ENCODE measurements around the gene HYAL3. TPM values are rescaled to one million over a fixed set of nuclear protein-coding genes. Genes with fewer than 3 reads are reported as not detected.

The HYAL3 gene
- total and polyA plus RNA-seq, 2 experiments from 2014 or later: 7.6 to 9.6 TPM

GRCh38 chr3:50269977-50270413 lies 29.2 kb downstream of the HYAL3 start:
- in situ Hi-C loops (cut with MboI): loop anchor here (5.0 kb wide), 1 partner anchor 73 kb away; no protein-coding TSS in a partner anchor
- peak; percentile 90 for DNase-seq
- Histone ChIP-seq H3K9me2 (ENCODE audit: insufficient read depth) (no peaks in the 10 kb centered on the region), H4K20me1 (ENCODE audit: insufficient read depth) (no peaks in the 10 kb centered on the region), H3K4me3 (no peak overlapping the region), H3K27me3 (replicated peaks; ENCODE audit: insufficient read depth) (no peaks in the 10 kb centered on the region), H3K9ac (peak overlapping the region; percentile 43; the same call in 1 of the 2 replicates), H3K27ac (no peak overlapping the region), H3K36me3 (ENCODE audit: low read depth) (no peaks in the 10 kb centered on the region), H3K4me1 (ENCODE audit: insufficient read depth) (peaks cover 31% of the 10 kb centered on the region), H3K4me2 (ENCODE audit: unreplicated experiment) (peak overlapping the region; percentile 58), H3K9me3 (ENCODE audit: low read depth) (no peaks in the 10 kb centered on the region), H2AFZ (no peak overlapping the region), H3K79me2 (ENCODE audit: insufficient read depth) (no peaks in the 10 kb centered on the region), H3F3A (ENCODE audit: insufficient read depth) (peaks cover 13% of the 10 kb centered on the region; the same call in 1 of the 2 replicates)
- 60 to 65% methylated on average over 8 of the region's 8 CpGs for WGBS, 2 experiments (ENCODE audit: low coverage in 1 of 2, low lambda C conversion rate in 2 of 2, missing lambda C conversion rate in 2 of 2)
- TF ChIP-seq EZH2phosphoT487 (IDR thresholded peaks at IDR 0.05; ENCODE audit: insufficient read depth, low read depth) (no peak), EZH2 (IDR thresholded peaks at IDR 0.05; ENCODE audit: insufficient read depth, poor library complexity, severe bottlenecking) (no peak)

- H3K79me2 ChIP-seq (ENCODE audit: insufficient read depth): no peaks in the 10 kb centered on the region
- peak overlapping the region; percentile 36; the same call in 1 of the 2 replicates for H3K9ac ChIP-seq
- H3K9me3 ChIP-seq (ENCODE audit: low read depth): no peaks in the 10 kb centered on the region
- H3K4me2 ChIP-seq (ENCODE audit: unreplicated experiment): peak overlapping the region; percentile 58
- peaks cover 13% of the 10 kb centered on the region; the same call in 1 of the 2 replicates for H3F3A ChIP-seq (ENCODE audit: insufficient read depth)
- no peaks in the 10 kb centered on the region for H3K27me3 ChIP-seq (replicated peaks; ENCODE audit: insufficient read depth)
- 44 to 51% methylated on average over 4 of the region's 4 CpGs for WGBS, 2 experiments (ENCODE audit: low coverage in 1 of 2, low lambda C conversion rate in 2 of 2, missing lambda C conversion rate in 2 of 2)
- H3K27ac ChIP-seq: no peak overlapping the region; the same call in 1 of the 2 replicates
- no peaks in the 10 kb centered on the region for H4K20me1 ChIP-seq (ENCODE audit: insufficient read depth)
- H3K4me1 ChIP-seq (ENCODE audit: insufficient read depth): peaks cover 36% of the 10 kb centered on the region
- H3K9me2 ChIP-seq (ENCODE audit: insufficient read depth): no peaks in the 10 kb centered on the region
- in situ Hi-C loops (cut with MboI): no loop called here
- no peaks in the 10 kb centered on the region for H3K36me3 ChIP-seq (ENCODE audit: low read depth)
- H2AFZ ChIP-seq: no peak overlapping the region
- TF ChIP-seq EZH2 (IDR thresholded peaks at IDR 0.05; ENCODE audit: insufficient read depth, poor library complexity, severe bottlenecking) (no peak), EZH2phosphoT487 (IDR thresholded peaks at IDR 0.05; ENCODE audit: insufficient read depth, low read depth) (no peak)
- no peak for DNase-seq
- H3K4me3 ChIP-seq: peak overlapping the region; percentile 43; the same call in 1 of the 2 replicates
Measured at GRCh38 chr3:50269460-50269859, 29.7 kb downstream of the HYAL3 start.

GRCh38 chr3:50268703-50269451 lies 30.3 kb downstream of the HYAL3 start, which contains the start of gene SEMA3B:
Gene SEMA3B (plus strand): TSS chr3:50269147. CDS start chr3:50269241, 94 bp downstream.
- peak; percentile 74 for DNase-seq
- Histone ChIP-seq H3K79me2 (ENCODE audit: insufficient read depth) (no peaks in the 10 kb centered on the region), H3K27me3 (replicated peaks; ENCODE audit: insufficient read depth) (no peaks in the 10 kb centered on the region), H3K4me3 (peak within 1 kb of the TSS; percentile 43; the same call in 1 of the 2 replicates), H4K20me1 (ENCODE audit: insufficient read depth) (no peaks in the 10 kb centered on the region), H3K9ac (peak within 1 kb of the TSS; percentile 36; the same call in 1 of the 2 replicates), H3F3A (ENCODE audit: insufficient read depth) (peaks cover 13% of the 10 kb centered on the region; the same call in 1 of the 2 replicates), H3K9me2 (ENCODE audit: insufficient read depth) (no peaks in the 10 kb centered on the region), H3K4me2 (ENCODE audit: unreplicated experiment) (peak within 1 kb of the TSS; percentile 58), H2AFZ (no peak within 1 kb of the TSS), H3K36me3 (ENCODE audit: low read depth) (no peaks in the 10 kb centered on the region), H3K27ac (peak within 1 kb of the TSS; percentile 35; the same call in 1 of the 2 replicates), H3K4me1 (ENCODE audit: insufficient read depth) (peaks cover 42% of the 10 kb centered on the region), H3K9me3 (ENCODE audit: low read depth) (no peaks in the 10 kb centered on the region)
- in situ Hi-C loops (cut with MboI): no loop called here
- WGBS, 2 experiments (ENCODE audit: low coverage in 1 of 2, low lambda C conversion rate in 2 of 2, missing lambda C conversion rate in 2 of 2): 8 to 9% methylated on average over 18 to 21 of the region's 21 CpGs
- TF ChIP-seq EZH2phosphoT487 (IDR thresholded peaks at IDR 0.05; ENCODE audit: insufficient read depth, low read depth) (no peak), EZH2 (IDR thresholded peaks at IDR 0.05; ENCODE audit: insufficient read depth, poor library complexity, severe bottlenecking) (no peak)

- no peaks in the 10 kb centered on the region for H3K79me2 ChIP-seq (ENCODE audit: insufficient read depth)
- no peak for TF ChIP-seq EZH2 (IDR thresholded peaks at IDR 0.05; ENCODE audit: insufficient read depth, poor library complexity, severe bottlenecking)
- no peak for TF ChIP-seq EZH2phosphoT487 (IDR thresholded peaks at IDR 0.05; ENCODE audit: insufficient read depth, low read depth)
- peaks cover 43% of the 10 kb centered on the region for H3K4me1 ChIP-seq (ENCODE audit: insufficient read depth)
- H3K9me2 ChIP-seq (ENCODE audit: insufficient read depth): no peaks in the 10 kb centered on the region
- 19 to 25% methylated on average over 3 of the region's 3 CpGs for WGBS, 2 experiments (ENCODE audit: low coverage in 1 of 2, low lambda C conversion rate in 2 of 2, missing lambda C conversion rate in 2 of 2)
- 0 out of 2 replicates have a peak overlapping the region, but pooled peaks have one; percentile 36 for H3K9ac ChIP-seq
- no peaks in the 10 kb centered on the region for H3K36me3 ChIP-seq (ENCODE audit: low read depth)
- no peak overlapping the region for H3K4me3 ChIP-seq
- H3K27ac ChIP-seq: peak overlapping the region; percentile 35; the same call in 1 of the 2 replicates
- H4K20me1 ChIP-seq (ENCODE audit: insufficient read depth): no peaks in the 10 kb centered on the region
- H3K9me3 ChIP-seq (ENCODE audit: low read depth): no peaks in the 10 kb centered on the region
- H3F3A ChIP-seq (ENCODE audit: insufficient read depth): peaks cover 13% of the 10 kb centered on the region; the same call in 1 of the 2 replicates
- H2AFZ ChIP-seq: no peak overlapping the region
- H3K4me2 ChIP-seq (ENCODE audit: unreplicated experiment): no peak overlapping the region
- in situ Hi-C loops (cut with MboI): no loop called here
- DNase-seq: no peak
- no peaks in the 10 kb centered on the region for H3K27me3 ChIP-seq (replicated peaks; ENCODE audit: insufficient read depth)
Measured at GRCh38 chr3:50268276-50268675, 30.9 kb downstream of the HYAL3 start.

Data from GM23248 (cell line).